GM21447 (cell line): ENCODE results near the gene RPS2.
"Not testable (repeated sequence)": the region's sequence is repeated elsewhere in the genome, so short reads cannot be mapped to it uniquely, and the experiment has no call there.

ENCODE experiments used
- ATAC-seq: cut with Tn5 transposase; IDR thresholded peaks from one replicate; pipeline ENCODE4 v1.9.1; 2021; ENCODE audit not compliant: unreplicated experiment

RPS2 gene

DNA sequence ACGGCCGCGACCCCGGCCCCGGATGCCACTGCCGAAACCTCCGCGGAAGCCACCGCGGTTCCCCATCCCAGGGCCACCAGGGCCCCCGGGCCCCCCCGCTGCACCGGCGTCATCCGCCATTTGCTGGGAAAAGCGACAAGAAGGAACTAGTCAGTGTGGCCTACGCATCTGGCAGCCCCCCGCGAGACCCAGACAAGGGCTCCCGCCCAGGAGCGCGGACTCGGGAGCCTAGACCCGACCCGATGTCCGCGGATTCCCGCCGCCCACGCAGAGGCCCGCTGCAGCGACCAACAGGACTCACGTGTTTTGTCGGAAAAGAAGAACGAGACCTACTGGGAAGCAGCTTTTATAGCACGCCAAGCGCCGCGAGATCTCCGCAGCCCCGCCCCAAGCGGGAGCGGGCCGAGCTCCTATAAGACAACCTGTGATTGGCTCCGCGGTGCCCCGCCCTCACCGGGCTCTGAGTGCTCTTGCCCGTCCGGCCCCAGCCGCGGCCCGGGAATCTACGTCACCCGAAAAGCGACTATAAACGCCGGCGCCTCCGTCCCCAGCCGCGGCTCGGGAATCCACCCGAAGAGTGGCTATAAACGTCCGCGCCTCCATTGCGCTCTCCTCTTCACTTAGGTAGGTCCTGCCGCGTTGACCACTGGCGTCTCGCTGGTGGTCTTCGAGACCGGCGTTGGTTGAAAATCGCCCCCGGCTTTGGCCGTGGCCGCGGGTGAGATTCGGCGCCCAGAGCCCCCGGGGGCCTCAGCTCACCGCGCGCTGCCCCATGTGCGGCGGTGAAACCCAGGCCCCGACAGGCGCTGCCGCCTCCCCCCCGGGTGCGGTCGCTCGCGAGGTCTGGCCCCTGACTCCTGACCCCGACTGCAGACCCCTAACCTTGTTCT, at the start of gene RPS2:
RPS2 (minus strand) TSS at position 321 of the 890 bp plus-strand sequence; CDS start at position 120, 201 bp downstream.
- ATAC-seq = peak; percentile 77

DNA sequence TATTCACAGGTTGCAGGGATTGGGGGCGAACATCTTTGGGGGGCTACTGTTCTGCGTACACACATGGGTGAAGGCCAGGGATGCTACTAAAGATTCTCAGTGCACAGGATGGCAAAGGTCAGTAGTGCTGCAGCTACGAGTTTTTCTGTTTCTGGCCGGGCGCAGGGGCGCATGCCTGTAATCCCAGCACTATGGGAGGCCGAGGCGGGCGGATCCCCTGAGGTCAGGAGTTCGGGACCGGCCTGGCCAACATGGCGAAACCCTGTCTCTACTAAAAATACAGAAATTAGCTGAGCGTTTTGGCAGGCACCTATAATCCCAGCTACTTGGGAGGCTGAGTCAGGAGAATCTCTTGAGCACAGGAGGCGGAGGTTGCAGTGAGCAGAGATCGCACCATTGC, 48.9 kb upstream of the RPS2 start:
- no peak for ATAC-seq

DNA sequence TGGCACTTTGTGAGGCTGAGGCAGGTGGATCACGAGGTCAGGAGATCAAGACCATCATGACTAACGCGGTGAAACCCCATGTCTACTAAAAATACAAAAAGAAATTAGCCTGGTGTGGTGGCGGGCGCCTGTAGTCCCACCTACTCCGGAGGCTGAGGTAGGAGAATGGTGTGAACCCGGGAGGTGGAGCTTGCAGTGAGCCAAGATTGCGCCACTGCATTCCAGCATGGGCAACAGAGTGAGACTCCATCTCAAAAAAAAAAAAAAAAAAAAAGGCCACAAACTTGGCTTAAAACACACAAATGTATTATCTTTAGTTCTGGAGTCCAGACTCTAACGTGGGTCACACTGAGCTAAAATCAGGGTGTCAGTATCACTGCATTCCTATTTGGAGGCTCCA, 47.1 kb upstream of the RPS2 start:
- ATAC-seq = not testable (repeated sequence)

DNA sequence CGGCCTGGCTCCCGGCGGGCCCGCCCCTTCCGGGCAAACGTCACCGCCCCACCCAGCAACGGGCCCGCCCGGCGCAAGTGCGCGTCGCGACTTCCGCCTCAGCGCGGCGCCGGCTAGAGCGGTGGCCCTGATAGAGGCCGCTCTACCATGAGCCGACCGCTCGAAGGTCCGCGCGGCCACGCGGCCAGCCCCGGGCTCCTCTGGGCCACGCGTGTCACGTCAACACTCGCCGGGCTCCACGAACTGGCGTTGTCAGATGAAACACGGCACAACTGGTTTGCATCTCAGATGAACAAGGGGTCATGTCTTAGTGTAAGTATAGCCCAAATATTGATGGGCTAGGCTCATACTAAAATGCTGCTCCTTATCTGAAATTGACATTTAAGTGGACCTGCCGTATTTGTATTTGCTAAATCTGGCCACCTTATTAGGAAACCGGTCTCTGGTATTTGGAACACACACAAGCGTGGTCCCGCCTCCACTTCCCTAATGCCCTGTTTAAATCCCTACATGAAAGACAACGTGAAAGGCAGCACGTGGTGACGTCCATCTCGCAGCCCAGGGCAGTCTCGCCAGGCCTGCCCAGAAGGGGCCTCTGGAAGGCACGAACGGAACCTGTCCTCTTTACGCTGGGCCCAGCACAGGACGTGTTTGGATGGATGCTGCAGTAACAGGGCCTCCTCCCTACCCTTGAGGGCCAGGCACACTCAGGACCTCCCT, 45.3 kb upstream of the RPS2 start, which contains the start of gene ZNF598:
ZNF598 (minus strand) TSS at position 31 of the 720 bp plus-strand sequence.
- peak; percentile 69 for ATAC-seq

DNA sequence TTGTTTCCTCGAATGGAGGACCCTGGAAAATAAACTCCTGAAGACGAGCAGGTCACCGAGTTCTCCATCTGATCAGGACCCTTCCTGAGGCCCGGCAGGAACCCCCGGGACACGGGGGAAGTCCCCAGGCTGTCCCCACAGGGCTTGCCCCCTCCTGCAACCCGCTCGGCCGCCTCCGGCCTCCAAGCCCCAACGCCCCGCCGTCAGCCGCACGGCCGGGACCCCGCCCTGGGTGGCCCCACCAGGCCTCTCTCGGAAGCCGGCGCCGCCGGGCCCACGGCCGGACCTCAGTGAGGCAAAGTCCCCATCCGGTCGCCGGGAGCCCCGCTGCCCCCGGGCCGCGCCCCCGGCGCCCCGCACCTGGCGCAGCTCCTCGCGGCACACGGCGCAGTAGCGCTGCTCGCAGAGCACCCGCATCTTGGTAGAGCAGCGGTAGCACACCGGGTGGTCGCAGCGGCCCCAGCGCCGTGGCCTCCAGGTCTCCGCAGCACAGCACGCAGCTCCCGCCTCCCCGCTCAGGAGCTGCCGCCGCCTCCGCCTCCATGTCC, 44.6 kb upstream of the RPS2 start:
- ATAC-seq = peak; percentile 26

DNA sequence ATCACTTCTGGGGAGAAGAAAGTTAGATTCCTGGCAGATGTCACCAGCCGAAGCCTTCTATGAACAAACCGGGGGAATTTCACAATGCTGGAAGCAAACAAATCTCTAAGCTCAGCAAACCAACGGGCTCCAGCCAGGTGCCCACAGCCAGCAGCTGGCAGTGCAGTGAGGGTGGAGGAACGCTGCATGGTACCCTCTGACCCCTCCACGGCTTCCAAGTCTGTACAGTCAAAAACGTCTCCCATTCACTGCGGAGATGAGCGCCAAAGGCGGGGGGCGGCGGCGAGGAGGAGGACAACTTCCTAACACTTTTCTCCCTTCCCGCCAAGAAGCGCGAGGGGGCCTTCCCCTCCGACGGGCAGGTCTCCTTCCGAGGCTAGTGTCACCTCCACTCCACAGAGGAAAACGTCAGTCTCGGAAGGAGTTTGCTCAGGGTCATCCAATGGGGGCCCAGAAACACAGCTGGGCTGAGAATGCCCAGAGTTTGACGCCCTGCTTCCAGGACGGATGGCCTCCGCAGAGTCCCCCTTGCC, 44.1 kb upstream of the RPS2 start:
- peak; percentile 12 for ATAC-seq

DNA sequence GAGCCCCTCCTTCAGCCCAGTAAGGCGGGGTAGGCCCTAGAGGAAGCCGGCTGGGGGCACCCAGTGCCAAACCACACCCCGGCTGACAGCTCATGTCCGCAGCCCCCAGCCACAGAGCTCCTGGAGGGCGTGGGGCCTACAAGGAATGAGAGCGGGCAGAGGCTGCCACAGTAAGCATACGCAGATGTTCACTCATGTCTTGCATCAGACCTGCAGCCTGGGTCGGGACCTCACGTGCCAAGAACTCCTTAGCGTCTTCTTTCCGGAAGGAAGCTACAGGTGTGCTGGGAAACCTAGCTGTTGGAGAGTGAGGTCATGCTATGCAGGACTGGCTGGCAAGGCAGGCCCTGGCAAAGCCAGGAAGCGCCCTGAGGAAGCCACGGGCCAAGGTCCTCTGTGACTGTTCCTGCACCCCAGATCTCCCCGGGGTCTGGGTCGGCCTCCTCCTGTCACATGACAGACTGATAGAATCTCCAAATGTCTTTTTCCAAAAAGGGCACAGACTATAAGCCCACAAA, 43.4 kb upstream of the RPS2 start:
- ATAC-seq = no peak

DNA sequence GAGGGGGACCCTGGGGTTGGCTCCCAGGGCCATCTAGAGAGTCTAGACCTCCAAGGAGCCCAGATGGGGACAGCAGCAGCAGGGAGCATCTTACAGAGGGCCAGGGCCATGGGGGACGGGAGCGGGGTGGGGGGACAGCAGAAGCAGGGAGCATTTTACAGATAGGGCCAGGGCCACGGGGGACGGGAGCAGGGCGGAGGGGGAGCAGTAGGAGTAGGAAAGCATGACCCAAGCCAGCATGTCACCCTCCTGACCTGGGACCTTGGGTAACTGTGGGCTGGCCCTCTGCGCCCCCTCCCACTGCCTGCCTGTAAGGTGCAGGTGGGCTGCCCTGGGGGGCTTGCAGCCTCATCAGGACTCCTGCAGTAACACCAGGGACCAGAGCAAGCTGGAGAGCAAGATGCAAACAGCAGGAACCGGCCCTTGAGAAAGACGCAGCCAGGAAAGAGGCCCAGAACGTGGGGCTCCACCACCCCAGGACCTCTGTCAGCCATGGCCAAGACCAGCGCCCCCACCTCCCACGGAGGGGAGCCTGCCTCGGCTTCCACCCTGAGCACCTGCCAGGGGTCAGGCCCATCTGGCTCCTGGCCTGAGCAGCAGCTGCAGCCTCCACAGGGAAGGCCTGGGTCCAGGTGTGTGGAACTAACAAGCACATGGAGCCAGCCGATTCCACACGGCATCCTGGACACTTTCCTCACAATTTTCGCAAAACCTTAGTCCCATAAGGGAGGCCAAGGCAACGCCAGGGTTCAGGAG, 42.6 kb upstream of the RPS2 start:
- no peak for ATAC-seq

DNA sequence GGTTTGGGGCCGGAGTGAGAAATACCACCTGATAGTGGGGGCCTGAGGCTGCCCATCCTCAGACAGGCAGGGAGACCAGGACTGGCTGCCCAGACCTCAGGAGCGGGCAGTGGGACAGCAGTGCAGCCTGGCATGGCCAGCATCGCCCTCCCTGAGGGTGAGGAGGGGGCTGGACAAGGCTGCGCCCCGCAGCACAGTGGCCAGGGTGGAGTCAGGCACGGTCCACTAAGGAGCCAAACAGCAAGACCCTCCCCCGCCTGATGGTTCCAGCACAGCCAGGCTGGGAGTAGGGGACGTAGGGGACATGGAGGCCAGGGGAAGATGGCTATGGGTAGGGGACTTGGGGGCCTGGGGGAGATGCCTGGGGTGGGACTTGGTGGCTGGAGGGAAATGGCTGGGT, 41.7 kb upstream of the RPS2 start:
- no peak for ATAC-seq

DNA sequence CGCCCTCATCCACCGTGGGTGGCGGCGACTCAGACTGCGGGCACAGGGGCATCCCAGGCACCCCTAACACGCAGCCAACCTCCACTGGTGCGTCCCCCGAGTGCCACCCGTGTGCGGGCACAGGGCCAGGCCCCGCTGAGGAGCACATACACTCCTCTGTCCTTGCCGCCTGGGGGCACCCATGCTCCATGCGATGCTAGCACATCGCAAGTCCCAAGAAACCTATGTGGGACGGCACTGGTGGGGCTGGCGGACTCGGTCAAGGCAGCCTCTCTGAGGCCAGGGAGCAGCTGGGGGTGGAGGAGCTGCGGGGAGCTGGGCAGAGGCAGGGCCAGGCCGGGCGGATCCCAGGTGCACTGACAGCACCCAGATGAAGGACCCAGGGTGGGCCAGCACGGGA, 41.0 kb upstream of the RPS2 start:
- ATAC-seq = no peak

DNA sequence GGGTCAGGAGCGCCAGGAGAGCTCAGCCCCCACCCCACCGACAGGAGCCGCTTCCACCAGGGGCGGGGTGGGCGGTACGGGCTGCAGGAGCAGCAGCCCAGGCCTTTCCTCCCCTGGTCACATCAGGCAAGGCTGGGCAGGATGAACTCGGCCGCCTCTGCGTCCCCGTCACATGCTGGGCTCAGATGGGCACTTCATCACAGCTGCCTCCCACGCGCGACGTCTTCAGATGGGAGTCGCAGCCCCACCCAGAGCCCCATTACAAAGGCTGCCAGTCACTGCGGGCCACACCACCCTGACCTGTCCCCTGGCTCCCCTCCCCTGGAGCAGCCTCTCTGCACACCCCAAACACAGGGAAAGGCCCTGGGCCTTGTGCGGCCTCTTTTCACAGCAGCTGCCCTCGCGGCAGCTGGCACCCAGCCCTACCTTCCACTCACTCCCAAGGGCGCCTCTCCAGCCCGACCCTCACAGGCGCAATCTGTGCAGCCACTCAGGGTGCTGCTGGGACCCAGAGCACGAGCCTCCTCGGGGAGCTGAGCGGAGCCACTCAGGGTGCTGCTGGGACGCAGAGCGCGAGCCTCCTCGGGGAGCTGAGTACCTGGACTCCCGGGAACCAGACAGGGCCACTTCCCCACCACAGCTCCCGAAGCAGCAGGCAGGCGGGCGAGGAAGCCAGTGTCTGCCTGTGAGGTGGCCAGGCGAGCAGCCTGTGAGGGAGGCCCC, 40.3 kb upstream of the RPS2 start:
- ATAC-seq = no peak

DNA sequence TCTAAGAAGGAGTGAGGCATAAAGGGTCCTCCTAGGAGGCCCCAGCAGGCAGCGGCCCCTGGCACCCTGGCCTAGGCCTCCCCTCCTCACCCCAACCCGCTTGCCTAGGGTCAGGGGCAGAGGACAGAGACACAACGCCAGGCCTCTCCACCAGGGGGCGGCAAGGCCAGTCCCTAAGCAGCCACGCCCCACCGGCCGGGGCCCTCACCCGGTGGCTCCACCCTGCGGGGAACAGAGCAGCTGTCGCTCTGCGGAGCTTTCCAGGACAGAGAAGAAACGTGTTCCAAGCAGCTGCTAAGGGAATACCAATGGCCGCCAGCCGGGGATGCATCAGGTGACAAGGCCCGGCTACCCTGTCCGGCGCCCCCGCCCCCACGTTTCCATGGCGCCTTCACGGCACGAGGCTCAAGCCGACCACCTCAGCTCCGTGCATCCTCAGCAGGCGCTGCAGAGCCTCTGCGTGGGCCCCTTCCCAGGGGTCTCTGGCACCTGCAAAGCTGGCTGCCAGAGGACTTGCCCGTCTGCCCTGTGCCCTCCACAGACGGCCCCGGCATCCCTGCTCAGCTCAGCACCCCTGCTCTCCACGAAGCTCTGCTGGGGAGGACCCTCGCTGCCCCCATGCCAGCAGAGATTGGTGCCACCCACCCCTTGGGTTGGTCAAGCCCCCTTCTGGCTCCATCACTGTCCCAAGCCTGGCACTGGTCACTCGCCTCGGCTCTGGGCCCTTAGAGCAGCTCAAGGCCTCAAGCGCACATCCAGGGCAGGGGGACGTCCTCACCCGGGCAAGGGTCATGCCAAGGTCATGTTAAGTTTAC, 39.4 kb upstream of the RPS2 start:
- no peak for ATAC-seq

DNA sequence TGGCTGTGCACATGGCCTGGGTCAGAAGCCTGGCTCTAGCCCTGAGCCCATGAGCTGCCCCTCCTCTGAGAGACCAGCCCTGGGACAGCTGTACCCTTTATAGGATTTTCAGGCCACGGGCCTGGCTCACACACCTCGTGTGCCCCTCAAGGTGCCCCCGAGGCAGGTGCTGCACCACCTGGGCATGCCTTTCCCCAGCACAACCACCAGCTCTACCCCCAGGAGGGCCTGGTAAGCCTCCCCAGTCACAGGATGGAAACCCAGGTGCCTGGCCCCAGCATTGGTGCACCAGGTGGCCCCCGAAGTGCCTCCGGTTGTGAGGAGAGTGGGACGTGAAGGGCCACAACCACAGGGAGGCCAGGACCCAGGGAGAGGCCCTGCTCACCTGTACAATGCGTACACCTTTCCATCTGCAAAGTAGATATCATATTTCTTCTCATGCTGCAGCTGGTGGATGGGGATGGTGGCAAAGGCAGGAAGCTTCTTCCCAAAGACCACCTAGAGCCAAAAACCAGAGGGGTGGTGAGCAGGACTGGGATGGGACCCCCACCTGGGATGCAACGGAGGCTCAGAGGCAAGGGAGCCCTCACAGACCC, 38.7 kb upstream of the RPS2 start:
- no peak for ATAC-seq

DNA sequence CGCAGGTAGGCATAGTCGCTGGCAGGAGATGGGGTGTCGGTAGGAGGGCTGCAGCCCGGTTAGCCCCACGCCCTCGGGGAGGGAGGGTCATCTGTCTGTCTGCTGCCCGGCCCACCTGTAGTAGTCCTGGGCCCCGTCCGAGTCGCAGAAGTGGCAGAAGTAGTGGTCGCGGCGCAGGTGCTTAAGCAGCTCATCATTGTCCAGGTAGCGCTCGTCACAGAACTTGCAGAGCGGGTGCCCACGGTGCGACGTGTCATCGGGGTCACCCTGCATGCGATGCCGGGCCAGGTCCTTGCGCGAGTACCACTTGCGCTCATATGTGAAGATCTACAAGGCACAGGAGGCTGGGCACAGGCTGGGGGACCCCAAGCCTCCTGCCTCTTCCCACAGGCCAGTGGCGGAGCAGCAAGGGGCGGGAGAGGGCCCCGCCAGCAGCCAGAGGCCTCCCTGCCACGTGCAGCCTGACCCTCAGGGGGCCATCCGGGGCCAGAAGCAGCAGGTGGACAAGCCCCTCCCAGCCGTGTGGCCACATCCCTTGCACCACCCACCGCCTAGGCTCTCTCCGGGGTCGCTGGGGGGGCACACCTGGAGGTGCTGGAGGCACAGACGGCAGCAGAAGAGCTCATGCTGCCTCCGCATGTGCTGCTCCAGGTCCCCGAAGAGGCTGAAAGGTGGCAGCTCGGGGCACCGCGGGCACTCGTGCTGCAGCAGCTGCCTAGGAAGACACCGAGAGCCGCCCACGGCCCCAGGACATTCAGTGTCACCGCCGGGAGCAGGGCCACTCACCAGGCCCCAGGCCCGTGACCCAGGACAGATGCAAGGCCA, 38.0 kb upstream of the RPS2 start:
- no peak for ATAC-seq

DNA sequence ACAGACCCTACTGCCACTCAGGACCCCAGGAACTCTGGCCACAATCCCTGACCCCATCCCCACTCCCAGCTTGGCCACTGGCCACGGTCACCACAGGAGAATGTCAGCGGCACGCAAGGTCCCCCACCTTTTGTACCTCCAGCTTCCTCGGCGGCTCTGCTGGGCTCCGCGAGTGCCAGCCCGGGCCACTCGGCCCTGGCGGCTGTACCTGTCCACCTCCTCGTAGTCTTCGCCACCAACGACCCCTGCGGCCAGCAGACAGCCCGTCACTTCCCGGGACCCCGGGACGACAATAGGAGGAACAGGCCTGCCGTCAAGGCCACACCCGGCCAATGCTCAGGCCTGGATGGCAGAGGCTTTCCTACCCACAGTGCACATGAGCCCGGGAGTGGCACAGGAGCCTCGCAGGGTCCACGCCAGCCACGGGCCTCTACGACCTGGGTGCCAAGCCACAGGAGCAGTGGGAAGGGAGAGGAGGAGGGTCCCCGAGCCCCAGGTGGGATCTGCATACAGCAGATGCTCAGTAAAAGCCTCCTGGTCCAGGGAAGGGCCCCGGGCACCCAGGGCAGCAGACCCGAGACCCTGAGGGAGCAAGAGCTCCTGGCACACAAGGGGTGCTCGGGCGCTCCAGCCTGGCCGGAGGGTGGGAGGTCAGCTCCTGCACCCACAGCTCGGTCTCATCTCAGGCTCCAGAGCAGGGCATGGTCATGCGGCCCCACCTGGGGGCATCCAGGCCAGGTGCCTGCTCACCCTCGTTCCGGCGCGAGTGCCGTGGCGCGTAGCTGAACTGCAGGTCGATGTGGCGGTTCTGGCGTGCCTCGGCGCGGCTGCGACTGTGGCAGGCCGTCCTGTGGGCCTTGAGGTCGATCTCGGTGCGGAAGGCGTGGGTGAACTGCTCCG, 37.1 kb upstream of the RPS2 start:
- no peak for ATAC-seq

DNA sequence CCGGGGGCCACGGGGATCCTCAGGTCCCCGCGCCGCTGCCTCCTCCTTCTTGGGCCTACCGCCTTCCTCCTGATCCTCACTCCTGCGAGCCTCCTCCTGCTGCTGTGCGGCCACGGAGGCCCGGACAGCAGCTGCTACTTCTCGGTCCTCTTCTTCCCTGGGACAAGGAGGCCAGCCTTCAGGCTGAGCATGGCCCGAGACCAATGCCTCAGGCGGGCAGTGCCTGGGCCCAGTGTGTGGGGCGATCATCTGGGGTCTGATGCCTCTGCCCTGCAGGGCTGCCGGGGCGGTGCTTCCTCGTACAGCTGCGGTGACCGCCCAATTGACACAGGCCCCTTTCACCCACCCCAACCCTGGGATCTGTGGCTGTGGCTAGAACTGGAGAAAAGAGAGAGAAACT, 36.4 kb upstream of the RPS2 start:
- no peak for ATAC-seq
